Lung (tissue), 12 donors: ENCODE measurements around the gene TBP. TPM values are rescaled to one million over a fixed set of nuclear protein-coding genes. Genes with fewer than 3 reads are reported as not detected.

Experiments used
- ATAC-seq: fragments of 200-7000 bp; cut with Tn5 transposase; one replicate; pipeline ENCODE4 v1.9.1; 2020; ENCODE audit warnings: moderate number of reproducible peaks; ENCODE audit not compliant: insufficient read depth, low FRiP score
- DNase-seq, 3 donors: peaks; one replicate each; pipeline ENCODE4 v3.0.0-alpha.2; 2013 to 2017
- H3K27ac ChIP-seq, 2 donors: one replicate each; pipeline ENCODE4 v1.5.1; 2013; ENCODE audit warnings: mild to moderate bottlenecking in 2 of 2, moderate library complexity in 2 of 2, control low read depth in 1 of 2, inconsistent platforms in 1 of 2, low read depth in 1 of 2, low read length in 1 of 2
- H3K27me3 ChIP-seq, 3 donors: one replicate each; pipeline ENCODE4 v1.5.1; 2013; ENCODE audit warnings: low read length in 2 of 3; ENCODE audit not compliant: control insufficient read depth in 3 of 3, insufficient read depth in 3 of 3
- H3K36me3 ChIP-seq, 4 donors: one replicate each; pipeline ENCODE4 v1.5.1; 2013; ENCODE audit warnings: low read length in 4 of 4, mild to moderate bottlenecking in 1 of 4, moderate library complexity in 1 of 4; ENCODE audit not compliant: control insufficient read depth in 4 of 4, insufficient read depth in 4 of 4
- H3K4me1 ChIP-seq, 5 donors: one replicate each; pipeline ENCODE4 v1.5.1; 2013; ENCODE audit warnings: low read length in 5 of 5, mild to moderate bottlenecking in 2 of 5, moderate library complexity in 1 of 5; ENCODE audit not compliant: control insufficient read depth in 5 of 5, insufficient read depth in 5 of 5
- H3K4me3 ChIP-seq: one replicate; pipeline ENCODE4 v1.5.1; 2013; ENCODE audit warnings: mild to moderate bottlenecking, control low read depth, moderate library complexity
- H3K9ac ChIP-seq, 2 donors: one replicate each; pipeline ENCODE4 v1.5.1; 2013; ENCODE audit warnings: low read length in 2 of 2, control low read depth in 1 of 2; ENCODE audit not compliant: insufficient read depth in 1 of 2
- H3K9me3 ChIP-seq, 4 donors: one replicate each; pipeline ENCODE4 v1.5.1; 2013; ENCODE audit warnings: low read length in 3 of 4, mild to moderate bottlenecking in 1 of 4, moderate library complexity in 1 of 4; ENCODE audit not compliant: control insufficient read depth in 4 of 4, insufficient read depth in 3 of 4
- CTCF ChIP-seq: IDR thresholded peaks from 2 replicates; pipeline ENCODE4 v1.5.1; 2012; ENCODE audit warnings: mild to moderate bottlenecking; ENCODE audit errors: control extremely low read depth, extremely low read depth
- WGBS, 2 donors: extraction: QIAGEN DNeasy Blood & Tissue Kit; methylation state at CpG; one replicate each; pipeline ENCODE4 v1.1.7; 2013; 5-methylcytosine and 5-hydroxymethylcytosine counted together
- polyA plus RNA-seq, 2 donors: library from polyadenylated mRNA; stranded (reverse); fragments of 200-250 nt; gene quantifications; one replicate each; pipeline ENCODE4 v1.2.1, GENCODE V29; 2013
- total RNA-seq, 2 donors: library from RNA; depleted of rRNA in 1 of 2; stranded (reverse); fragments of >200 nt in 1 of 2; gene quantifications; one replicate each; pipeline ENCODE4 v1.2.1, GENCODE V29; 2014 to 2021
- donor health status: control.
- donor health status: control.
- donor health status: Bipolar disorder and iron deficiency.
- donor health status: healthy.
- donor health status: DM: yes; HTN: yes; CAD: no.

TBP gene
- total and polyA plus RNA-seq, 4 donors = 9.2 to 13.7 (median 11.3) TPM

DNA sequence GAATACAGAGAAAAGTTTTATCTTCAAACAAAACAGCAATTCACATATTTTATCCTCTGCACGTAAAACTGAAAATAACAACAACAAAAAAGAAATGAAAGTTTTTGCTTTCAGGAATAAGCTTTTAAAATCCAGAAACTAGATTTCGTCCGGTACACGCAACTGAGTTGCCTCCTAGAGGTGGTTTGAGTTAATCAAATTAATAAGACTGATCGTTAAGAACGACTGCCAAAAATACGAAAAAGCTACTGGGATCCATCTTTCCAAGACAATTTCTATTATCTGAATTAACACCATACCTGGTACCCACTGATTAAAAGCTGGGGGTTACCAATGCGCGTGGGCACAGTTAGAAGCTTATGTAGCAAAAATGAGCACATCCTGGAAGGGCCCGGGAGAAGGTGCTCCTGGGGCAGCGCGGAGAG lies 29.6 kb downstream of the TBP start:
- ATAC-seq = no peak
- WGBS, 2 donors = 1% methylated on average over 12 of the region's 12 CpGs
- peak overlapping the region; percentile 100 for H3K4me3 ChIP-seq
- peak overlapping the region; percentile 43 to 68 for H3K9ac ChIP-seq
- H3K27ac ChIP-seq = peak overlapping the region; percentile 82 to 94
- H3K4me1 ChIP-seq = peaks cover 0 to 16% (median 1%) of the 10 kb centered on the region in 5 donors
- DNase-seq = peak in 1 of 3 donors; percentile 5
- H3K36me3 ChIP-seq = peaks cover 2 to 19% (median 13%) of the 10 kb centered on the region in 4 donors
- no peaks in the 10 kb centered on the region for H3K9me3 ChIP-seq
- H3K27me3 ChIP-seq = no peaks in the 10 kb centered on the region
- no peak for TF ChIP-seq CTCF

GRCh38 chr6:170584181-170584953 lies 30.2 kb downstream of the TBP start, which contains the start of gene PDCD2:
Gene PDCD2, minus strand, starts transcription at chr6:170584637. Its CDS starts 56 bp downstream, at chr6:170584581.
- DNase-seq (peak; percentile 90 to 95 (median 91)), ATAC-seq (peak; percentile 97)
- peak within 1 kb of the TSS; percentile 100 for H3K4me3 ChIP-seq
- H3K27me3 ChIP-seq = no peaks in the 10 kb centered on the region
- no peak for TF ChIP-seq CTCF
- peak within 1 kb of the TSS; percentile 68 to 70 for H3K9ac ChIP-seq
- WGBS, 2 donors = 0% methylated on average over 63 to 81 of the region's 81 CpGs
- H3K27ac ChIP-seq = peak within 1 kb of the TSS; percentile 82 to 94
- peaks cover 2 to 19% (median 12%) of the 10 kb centered on the region in 4 donors for H3K36me3 ChIP-seq
- H3K9me3 ChIP-seq = no peaks in the 10 kb centered on the region
- peaks cover 0 to 16% (median 1%) of the 10 kb centered on the region in 5 donors for H3K4me1 ChIP-seq

- DNase-seq (peak; percentile 40 to 59 (median 43)), ATAC-seq (peak; percentile 30)
- H3K4me1 ChIP-seq = peaks cover 0 to 16% (median 1%) of the 10 kb centered on the region in 5 donors
- peaks cover 0 to 19% (median 11%) of the 10 kb centered on the region in 4 donors for H3K36me3 ChIP-seq
- peak overlapping the region; percentile 43 to 70 for H3K9ac ChIP-seq
- H3K9me3 ChIP-seq = no peaks in the 10 kb centered on the region
- no peaks in the 10 kb centered on the region for H3K27me3 ChIP-seq
- 7 to 8% methylated on average over 6 of the region's 6 CpGs for WGBS, 2 donors
- H3K4me3 ChIP-seq = peak overlapping the region; percentile 100
- peak overlapping the region; percentile 82 to 94 for H3K27ac ChIP-seq
- TF ChIP-seq CTCF = no peak
Observed at GRCh38 chr6:170584954-170585498, 30.9 kb downstream of the TBP start.
